Hypothalamus (tissue), 51 donors: Measurements from ENCODE around the gene MEX3B.
"Not testable (repeated sequence)": the region's sequence is repeated elsewhere in the genome, so short reads cannot be mapped to it uniquely, and the experiment has no call there.

Source experiments
- DNase-seq, 51 donors: peaks; one replicate each; lab custom pipeline; 2025; lab: John Stamatoyannopoulos, UW

The MEX3B gene

DNA sequence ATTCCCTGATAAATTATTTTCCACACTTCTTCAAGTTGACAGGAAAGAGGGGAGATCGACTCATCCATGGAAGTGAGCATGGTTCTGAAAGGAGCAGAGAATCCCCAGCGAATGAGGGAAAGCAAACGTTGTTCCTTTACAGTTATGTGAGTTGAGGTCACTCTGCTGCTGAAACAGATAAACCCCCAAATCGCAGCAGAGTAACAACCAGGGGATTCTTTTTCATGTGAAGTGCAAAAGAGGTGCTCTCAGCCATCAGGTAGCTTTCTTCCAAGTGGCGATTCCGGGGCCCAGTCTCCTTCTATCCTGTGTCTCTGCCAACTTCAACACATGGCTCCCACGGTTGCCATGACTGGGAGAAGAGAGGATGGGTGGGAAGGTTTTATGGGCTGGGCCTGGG, 28.2 kb downstream of the MEX3B start:
- no peak for DNase-seq

DNA sequence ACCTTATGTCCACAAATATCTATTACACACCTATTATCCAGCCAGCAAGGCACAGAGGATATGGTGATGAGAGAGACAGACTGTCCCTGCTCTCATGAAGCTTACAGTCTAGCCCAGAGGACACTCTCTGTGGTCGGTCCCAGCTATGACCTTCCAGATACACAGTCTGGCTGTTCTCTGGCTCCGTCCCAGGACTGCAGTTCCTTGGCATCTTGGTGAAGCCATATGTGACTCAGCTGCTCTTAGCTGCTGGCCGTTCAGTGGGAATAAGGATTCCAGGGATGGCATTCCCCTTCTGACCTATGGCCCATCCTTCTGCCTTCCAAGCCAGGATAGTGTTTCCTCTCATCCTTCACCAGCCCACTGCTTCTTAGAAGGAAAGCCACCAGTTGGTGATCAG, 30.8 kb downstream of the MEX3B start:
- no peak for DNase-seq

DNA sequence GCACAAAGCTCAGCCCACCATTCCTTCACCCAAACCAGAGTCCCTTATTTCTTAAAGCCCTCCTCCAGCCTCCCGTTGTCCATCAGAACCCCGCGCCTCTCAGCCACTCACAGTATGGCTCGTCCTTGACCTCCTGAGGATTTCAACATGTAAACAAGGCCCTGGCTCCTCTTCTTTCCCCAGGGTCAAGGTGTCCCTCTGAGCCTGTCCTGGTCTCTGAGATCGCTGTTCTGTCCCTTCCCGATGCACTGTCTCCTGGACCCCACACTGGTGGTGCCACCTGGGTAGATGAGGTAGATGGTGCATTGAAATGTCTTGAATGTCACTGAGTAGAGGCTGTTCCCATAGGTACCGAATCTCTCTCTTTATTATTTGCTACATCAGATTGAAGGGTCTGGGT, 32.9 kb downstream of the MEX3B start:
- no peak for DNase-seq

DNA sequence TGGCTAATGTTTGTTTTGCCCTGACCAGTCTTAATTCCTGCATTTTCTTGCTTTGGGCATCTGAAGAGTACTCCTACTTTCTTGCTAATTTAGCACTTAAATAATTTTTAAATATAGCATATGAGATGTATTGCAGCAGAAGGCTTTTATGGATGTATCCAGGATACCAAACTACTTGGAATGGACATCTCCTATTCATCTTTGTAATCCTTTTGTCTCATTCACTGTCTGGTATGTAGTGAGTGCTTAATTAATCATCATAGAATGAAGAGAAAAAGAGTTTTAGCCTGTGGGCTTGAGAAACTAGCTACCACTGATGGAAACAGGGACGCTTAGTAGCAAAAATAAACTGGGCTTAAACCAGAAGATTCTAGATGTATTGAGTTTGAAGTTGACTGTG, 40.6 kb downstream of the MEX3B start:
- no peak for DNase-seq

DNA sequence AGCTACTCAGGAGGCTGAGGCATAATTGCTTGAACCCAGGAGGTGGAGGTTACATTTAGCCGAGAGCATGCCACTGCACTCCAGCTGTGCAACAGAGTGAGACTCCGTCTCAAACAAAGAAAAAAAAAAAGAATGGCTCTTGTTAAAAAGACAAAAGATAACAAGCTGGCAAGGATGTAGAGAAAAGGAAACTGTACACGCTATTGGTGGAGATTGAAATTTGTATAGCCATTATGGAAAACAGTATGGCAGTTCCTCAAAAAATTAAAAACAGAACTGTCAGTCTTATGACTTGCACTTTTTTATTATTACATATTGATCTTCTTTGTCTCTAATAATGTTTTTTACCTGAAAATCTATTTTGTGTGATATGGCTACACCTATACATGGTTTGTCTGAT, 41.9 kb downstream of the MEX3B start:
- no peak for DNase-seq

DNA sequence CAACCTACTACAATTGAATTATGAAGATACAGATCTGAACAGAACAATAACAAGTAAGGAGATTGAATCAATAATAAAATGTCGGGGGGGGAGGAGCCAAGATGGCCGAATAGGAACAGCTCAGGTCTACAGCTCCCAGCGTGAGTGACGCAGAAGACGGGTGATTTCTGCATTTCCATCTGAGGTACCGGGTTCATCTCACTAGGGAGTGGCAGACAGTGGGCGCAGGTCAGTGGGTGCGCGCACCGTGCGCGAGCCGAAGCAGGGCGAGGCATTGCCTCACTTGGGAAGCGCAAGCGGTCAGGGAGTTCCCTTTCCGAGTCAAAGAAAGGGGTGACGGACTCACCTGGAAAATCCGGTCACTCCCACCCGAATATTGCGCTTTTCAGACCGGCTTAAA, 50.7 kb downstream of the MEX3B start:
- not testable (repeated sequence) for DNase-seq

DNA sequence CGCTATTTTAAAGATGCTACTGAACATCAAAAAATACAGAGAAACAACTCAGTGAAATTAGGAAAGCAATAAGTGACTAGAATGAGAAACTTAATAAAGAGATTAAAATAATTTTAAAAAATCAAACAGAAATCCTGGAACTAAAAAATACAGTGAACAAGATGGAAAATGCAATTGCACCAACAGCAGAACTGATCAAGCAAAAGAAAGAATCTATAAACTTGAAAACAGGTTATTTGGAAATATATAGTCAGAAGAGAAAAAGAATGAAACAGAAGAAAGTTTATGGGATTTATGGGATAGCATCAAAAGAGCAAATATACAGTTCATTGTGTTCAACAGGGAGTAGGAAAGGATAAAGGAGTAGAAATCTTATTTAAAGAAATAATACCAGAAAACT, 53.3 kb downstream of the MEX3B start:
- DNase-seq = no peak
